GM21526 (cell line): ENCODE measurements around the gene KLK15.

Source experiments
- ATAC-seq: cut with Tn5 transposase; IDR thresholded peaks from one replicate; pipeline ENCODE4 v1.9.1; 2021; ENCODE audit warnings: moderate library complexity; ENCODE audit not compliant: unreplicated experiment, low FRiP score

The KLK15 gene

GRCh38 chr19:50844296-50844935, 11.0 kb upstream of the KLK15 start:
- no peak for ATAC-seq

- no peak for ATAC-seq
Measured at GRCh38 chr19:50843701-50844221, 10.4 kb upstream of the KLK15 start.

- no peak for ATAC-seq
Measured at GRCh38 chr19:50843205-50843604, 9.8 kb upstream of the KLK15 start.

GRCh38 chr19:50842130-50842529, 8.8 kb upstream of the KLK15 start:
- ATAC-seq: no peak

GRCh38 chr19:50839712-50840655, 6.6 kb upstream of the KLK15 start:
- no peak for ATAC-seq

GRCh38 chr19:50838239-50838638, 4.9 kb upstream of the KLK15 start:
- no peak for ATAC-seq

- ATAC-seq: no peak
Measured at GRCh38 chr19:50837300-50837699, 3.9 kb upstream of the KLK15 start.

- ATAC-seq: no peak
Measured at GRCh38 chr19:50836543-50837195, 3.3 kb upstream of the KLK15 start.

GRCh38 chr19:50835785-50836542, 2.6 kb upstream of the KLK15 start:
- peak; percentile 74 for ATAC-seq

GRCh38 chr19:50835103-50835784, 1.9 kb upstream of the KLK15 start:
- no peak for ATAC-seq

- ATAC-seq: no peak
Measured at GRCh38 chr19:50833802-50834167, 411 bp upstream of the KLK15 start.

GRCh38 chr19:50832666-50833065, 708 bp downstream of the KLK15 start:
- no peak for ATAC-seq

GRCh38 chr19:50831026-50831396, 2.4 kb downstream of the KLK15 start:
- ATAC-seq: no peak

- no peak for ATAC-seq
Measured at GRCh38 chr19:50830266-50831025, 2.9 kb downstream of the KLK15 start.

- no peak for ATAC-seq
Measured at GRCh38 chr19:50829801-50830200, 3.6 kb downstream of the KLK15 start.

GRCh38 chr19:50827476-50827875, 5.9 kb downstream of the KLK15 start:
- ATAC-seq: no peak

- ATAC-seq: no peak
Measured at GRCh38 chr19:50826492-50827240, 6.7 kb downstream of the KLK15 start.

GRCh38 chr19:50823389-50824042, 9.9 kb downstream of the KLK15 start, which contains the start of gene KLK1:
Gene KLK1, minus strand, starts transcription at chr19:50823787. Its CDS starts 39 bp downstream, at chr19:50823748.
- no peak for ATAC-seq
